Measurements from ENCODE around the gene EEF2K.
A peak's percentile ranks its signal among the peaks of the same experiment; 100 is the strongest.
"Not testable (repeated sequence)": the region's sequence is repeated elsewhere in the genome, so short reads cannot be mapped to it uniquely, and the experiment has no call there.

Gene EEF2K

DNA sequence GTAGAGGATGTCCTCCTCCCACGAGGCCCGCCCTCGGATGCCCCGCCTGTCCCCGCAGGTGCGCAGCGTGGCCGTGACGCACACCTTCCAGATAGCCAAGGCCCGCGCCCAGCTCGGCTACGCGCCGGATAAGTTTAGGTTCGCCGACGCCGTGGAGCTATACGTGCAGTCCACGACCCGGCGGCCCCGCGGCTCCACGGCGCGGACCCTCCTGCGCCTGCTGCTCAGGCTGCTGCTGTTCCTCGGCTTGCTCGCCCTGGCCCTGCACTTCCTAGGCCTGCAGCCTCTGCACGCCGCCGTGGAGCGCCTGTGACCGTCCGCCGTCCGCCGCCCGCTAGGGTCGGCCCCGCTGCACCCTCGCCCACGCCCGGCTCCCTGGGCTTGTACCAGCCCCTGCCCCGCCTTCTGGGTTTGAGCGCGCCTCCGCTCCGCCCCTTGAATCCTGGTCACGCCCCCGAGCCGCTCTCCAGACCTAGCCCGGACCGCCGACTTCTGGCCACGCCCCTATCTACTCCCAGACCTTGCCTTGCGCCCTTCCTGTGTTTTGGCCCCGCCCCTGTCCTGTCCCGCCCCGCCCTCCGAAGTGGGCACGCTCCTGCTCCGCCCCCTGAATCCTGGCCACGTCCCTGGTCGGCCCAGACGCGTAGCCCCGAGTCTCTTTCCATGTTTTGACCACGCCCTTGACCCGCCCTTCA, 15.8 kb upstream of the EEF2K start:
- Histone ChIP-seq H3K9ac (ENCODE audit: low read length) (peak overlapping the region; percentile 79), H3K4me1 (ENCODE audit: control insufficient read depth, insufficient read depth, low read length) (peaks cover 35% of the 10 kb centered on the region), H3K27me3 (replicated peaks; ENCODE audit: control insufficient read depth, insufficient read depth, low read length) (no peaks in the 10 kb centered on the region), H3K9me3 (ENCODE audit: control insufficient read depth, low read length) (no peaks in the 10 kb centered on the region), H3K4me3 (ENCODE audit: low read length) (peak overlapping the region; percentile 82), H3K36me3 (ENCODE audit: control insufficient read depth, insufficient read depth, low read length, severe bottlenecking) (no peaks in the 10 kb centered on the region)
- peak; percentile 100 for DNase-seq (ENCODE audit: low read depth)

DNA sequence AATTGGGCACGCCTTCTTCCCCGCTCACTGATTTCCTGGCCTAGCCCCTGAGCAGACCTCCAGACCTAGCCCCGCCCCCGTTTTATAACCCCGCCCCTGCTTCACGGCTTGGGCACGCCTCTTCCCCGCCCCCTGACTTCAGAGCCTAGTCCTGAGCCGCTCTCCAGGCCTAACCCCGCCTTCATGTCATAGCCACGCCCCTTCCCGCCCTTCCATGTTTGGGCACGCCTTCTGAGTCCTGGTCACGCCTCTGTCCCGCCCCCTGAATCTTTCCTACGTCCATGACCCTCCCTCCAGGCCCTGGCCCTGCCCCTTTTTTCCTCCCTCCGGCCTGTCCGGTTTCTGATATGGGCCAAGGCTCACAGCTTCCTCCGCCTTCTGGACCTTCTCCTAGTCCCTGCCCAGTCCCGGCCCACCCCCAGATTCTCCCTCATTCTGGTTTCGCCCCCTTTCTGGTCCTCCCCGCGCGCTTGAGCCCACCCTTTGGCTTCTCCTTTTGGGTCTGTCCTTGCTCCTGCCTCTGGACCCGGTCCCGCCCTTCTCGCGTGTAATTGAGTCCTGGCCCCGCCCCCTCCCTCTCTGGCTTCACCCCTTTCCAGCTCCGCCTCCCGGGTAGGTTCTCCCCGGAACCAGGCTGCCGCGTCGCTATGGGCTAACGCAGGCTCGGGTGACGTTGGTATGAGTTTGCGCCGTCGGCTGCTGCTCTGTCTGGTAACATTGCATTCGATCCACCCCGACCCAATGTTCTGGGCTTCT, 15.1 kb upstream of the EEF2K start:
- peak; percentile 100 for DNase-seq (ENCODE audit: low read depth)
- peaks cover 35% of the 10 kb centered on the region for H3K4me1 ChIP-seq (ENCODE audit: control insufficient read depth, insufficient read depth, low read length)
- H3K9me3 ChIP-seq (ENCODE audit: control insufficient read depth, low read length): no peaks in the 10 kb centered on the region
- no peaks in the 10 kb centered on the region for H3K36me3 ChIP-seq (ENCODE audit: control insufficient read depth, insufficient read depth, low read length, severe bottlenecking)
- peak overlapping the region; percentile 87 for H3K9ac ChIP-seq (ENCODE audit: low read length)
- H3K27me3 ChIP-seq (replicated peaks; ENCODE audit: control insufficient read depth, insufficient read depth, low read length): no peaks in the 10 kb centered on the region
- H3K4me3 ChIP-seq (ENCODE audit: low read length): peak overlapping the region; percentile 79

DNA sequence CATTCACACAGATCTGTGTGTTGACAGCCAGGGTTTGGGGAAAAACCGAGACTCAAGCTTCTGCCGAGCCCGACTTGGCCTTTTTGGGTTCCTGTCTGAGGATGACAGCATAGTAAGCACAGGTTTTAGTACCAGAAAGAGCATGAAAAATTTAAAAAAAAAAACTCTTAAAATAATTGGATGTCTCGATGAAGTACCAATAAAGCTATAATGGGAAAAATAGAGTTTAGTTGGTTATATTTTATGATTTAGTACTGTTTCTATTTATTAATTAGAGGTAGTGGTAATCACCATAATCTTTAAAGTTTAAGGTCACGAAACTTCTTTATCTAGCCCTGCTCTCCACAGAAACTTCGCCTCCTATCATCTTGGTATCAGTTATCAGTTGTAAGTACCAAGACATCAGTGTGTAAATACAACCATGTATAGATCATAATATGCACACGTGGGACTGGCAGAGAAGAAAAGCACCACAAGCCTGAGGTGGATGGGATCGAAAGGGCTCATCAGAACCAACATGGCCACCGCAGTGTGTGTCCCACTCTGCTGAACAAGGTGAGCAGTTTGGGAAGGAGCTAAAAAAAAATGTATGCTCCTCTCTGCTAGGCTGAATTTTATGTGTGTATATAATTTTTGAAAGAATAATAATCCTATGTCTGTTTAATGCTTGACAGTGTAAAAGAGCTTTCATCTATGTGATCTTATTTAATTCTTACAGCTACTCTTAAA, 14.4 kb upstream of the EEF2K start:
- Histone ChIP-seq H3K36me3 (ENCODE audit: control insufficient read depth, insufficient read depth, low read length, severe bottlenecking) (no peaks in the 10 kb centered on the region), H3K9ac (ENCODE audit: low read length) (peak overlapping the region; percentile 87), H3K27me3 (replicated peaks; ENCODE audit: control insufficient read depth, insufficient read depth, low read length) (no peaks in the 10 kb centered on the region), H3K9me3 (ENCODE audit: control insufficient read depth, low read length) (no peaks in the 10 kb centered on the region), H3K4me1 (ENCODE audit: control insufficient read depth, insufficient read depth, low read length) (peaks cover 35% of the 10 kb centered on the region), H3K4me3 (ENCODE audit: low read length) (peak overlapping the region; percentile 79)
- no peak for DNase-seq (ENCODE audit: low read depth)

DNA sequence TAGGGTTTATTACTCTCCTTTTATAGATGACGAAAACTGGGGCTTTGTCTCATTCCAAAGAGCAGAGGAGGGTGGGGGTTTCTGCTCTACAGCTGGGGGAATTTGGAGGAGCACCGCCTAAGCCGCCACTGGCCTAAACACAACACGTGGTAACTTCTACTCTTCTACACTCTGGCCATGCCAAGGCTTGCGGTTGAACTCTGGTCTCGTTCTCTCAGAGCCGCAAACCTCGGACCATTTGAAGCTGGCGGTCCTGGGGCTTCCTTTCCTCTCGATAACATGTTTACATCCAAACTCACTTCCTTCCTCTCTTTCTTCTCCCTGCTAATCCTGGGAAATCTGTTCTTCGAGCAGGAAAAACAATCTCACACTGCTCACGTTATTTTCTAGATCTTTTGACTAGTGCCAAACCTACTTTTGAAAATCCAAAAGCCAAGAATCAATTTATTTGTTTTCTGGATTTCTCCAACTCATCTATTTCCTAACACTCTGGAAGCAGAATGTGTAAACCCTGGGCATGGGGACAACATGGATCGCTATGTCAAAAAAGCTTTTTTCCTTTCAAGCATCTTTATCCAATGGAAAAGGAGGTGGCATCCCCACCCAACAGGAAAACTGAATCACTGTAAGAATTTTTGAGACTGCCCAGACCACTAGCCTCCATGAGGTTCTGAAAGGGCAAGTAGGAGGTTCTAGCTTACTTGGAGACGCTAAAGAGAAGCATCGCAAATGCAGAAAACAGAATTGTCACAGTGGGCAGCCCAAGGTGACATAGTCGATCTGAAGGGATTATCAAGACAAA, 13.6 kb upstream of the EEF2K start:
- Histone ChIP-seq H3K9ac (ENCODE audit: low read length) (peak overlapping the region; percentile 87), H3K4me3 (ENCODE audit: low read length) (peak overlapping the region; percentile 79), H3K27me3 (replicated peaks; ENCODE audit: control insufficient read depth, insufficient read depth, low read length) (no peaks in the 10 kb centered on the region), H3K36me3 (ENCODE audit: control insufficient read depth, insufficient read depth, low read length, severe bottlenecking) (no peaks in the 10 kb centered on the region), H3K9me3 (ENCODE audit: control insufficient read depth, low read length) (no peaks in the 10 kb centered on the region), H3K4me1 (ENCODE audit: control insufficient read depth, insufficient read depth, low read length) (peaks cover 35% of the 10 kb centered on the region)
- peak; percentile 97 for DNase-seq (ENCODE audit: low read depth)

DNA sequence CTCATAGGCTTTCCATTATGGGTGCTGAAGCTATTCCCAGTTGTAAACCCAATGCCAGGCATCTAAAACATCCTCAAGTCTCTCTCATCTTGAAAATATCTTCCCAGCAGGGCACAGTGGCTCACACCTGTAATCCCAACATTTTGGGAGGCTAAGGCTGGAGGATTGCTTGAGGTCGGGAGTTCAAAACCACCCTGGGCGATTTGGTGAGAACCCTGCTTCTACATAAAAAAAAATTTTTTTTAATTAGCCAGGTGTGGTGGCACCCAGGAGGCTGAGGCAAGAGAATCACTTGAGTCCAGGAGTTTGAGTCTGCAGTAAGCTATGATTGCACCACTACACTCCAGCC, 13.0 kb upstream of the EEF2K start:
- no peak for DNase-seq (ENCODE audit: low read depth)
- no peaks in the 10 kb centered on the region for H3K36me3 ChIP-seq (ENCODE audit: control insufficient read depth, insufficient read depth, low read length, severe bottlenecking)
- peak overlapping the region; percentile 79 for H3K4me3 ChIP-seq (ENCODE audit: low read length)

DNA sequence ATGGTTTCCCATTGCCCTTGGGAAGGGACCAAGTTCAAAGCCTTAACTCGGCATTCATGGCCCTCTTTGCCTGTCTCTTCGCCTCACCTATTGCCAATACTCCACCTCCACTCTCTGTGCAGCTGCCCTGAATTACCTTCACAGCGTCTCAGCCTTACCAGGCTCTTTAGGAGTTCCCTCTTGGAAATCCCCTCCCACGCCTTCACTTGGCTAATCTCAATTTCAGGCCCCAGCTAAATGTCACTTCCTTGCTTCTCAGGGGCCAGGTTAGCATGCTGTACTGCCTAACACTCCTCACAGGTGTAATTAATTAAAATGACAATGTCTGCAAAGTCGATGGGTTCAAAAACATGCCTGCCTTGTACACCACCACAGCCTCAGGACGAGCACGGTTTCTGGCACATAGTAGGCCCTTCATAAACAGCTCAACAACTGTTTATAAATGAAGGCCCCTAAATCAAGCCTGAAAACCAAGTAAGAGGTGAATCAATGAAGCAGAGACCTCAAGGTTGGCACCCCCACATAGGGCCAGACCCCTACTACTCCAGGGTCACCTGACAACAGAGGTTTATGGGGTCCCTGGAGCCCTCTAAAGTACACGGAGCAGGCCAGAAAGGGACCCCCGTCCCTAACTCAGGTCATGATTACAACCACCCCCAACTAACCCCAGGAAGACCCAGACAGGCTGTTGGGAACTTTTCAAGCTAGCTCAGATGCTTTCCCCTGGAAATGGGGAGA, 11.2 kb upstream of the EEF2K start:
- no peak overlapping the region for H3K9ac ChIP-seq (ENCODE audit: low read length)
- no peaks in the 10 kb centered on the region for H3K36me3 ChIP-seq (ENCODE audit: control insufficient read depth, insufficient read depth, low read length, severe bottlenecking)
- H3K4me3 ChIP-seq (ENCODE audit: low read length): no peak overlapping the region
- no peaks in the 10 kb centered on the region for H3K27me3 ChIP-seq (replicated peaks; ENCODE audit: control insufficient read depth, insufficient read depth, low read length)
- peaks cover 30% of the 10 kb centered on the region for H3K4me1 ChIP-seq (ENCODE audit: control insufficient read depth, insufficient read depth, low read length)
- no peaks in the 10 kb centered on the region for H3K9me3 ChIP-seq (ENCODE audit: control insufficient read depth, low read length)
- DNase-seq (ENCODE audit: low read depth): no peak

More for the DNA sequence above, 13.0 kb upstream of the EEF2K start:
- Histone ChIP-seq H3K4me1 (ENCODE audit: control insufficient read depth, insufficient read depth, low read length) (peaks cover 35% of the 10 kb centered on the region), H3K9me3 (ENCODE audit: control insufficient read depth, low read length) (no peaks in the 10 kb centered on the region), H3K9ac (ENCODE audit: low read length) (peak overlapping the region; percentile 87), H3K27me3 (replicated peaks; ENCODE audit: control insufficient read depth, insufficient read depth, low read length) (no peaks in the 10 kb centered on the region)

DNA sequence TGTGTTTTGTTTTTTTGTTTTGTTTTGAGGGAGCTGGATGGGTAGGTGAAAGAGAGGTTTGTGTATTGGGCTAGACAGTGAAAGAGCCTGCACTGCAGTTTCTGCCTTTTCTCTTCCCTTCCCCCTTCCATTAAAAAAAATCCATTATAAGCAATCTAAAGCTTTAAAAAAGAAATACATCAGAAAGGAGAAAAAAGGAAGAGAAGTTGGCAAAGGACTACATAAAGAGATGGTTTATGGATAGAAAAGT, 10.7 kb upstream of the EEF2K start:
- no peaks in the 10 kb centered on the region for H3K36me3 ChIP-seq (ENCODE audit: control insufficient read depth, insufficient read depth, low read length, severe bottlenecking)
- H3K4me3 ChIP-seq (ENCODE audit: low read length): no peak overlapping the region
- H3K9me3 ChIP-seq (ENCODE audit: control insufficient read depth, low read length): no peaks in the 10 kb centered on the region
- peaks cover 31% of the 10 kb centered on the region for H3K4me1 ChIP-seq (ENCODE audit: control insufficient read depth, insufficient read depth, low read length)
- H3K27me3 ChIP-seq (replicated peaks; ENCODE audit: control insufficient read depth, insufficient read depth, low read length): no peaks in the 10 kb centered on the region
- DNase-seq (ENCODE audit: low read depth): no peak
- no peak overlapping the region for H3K9ac ChIP-seq (ENCODE audit: low read length)

DNA sequence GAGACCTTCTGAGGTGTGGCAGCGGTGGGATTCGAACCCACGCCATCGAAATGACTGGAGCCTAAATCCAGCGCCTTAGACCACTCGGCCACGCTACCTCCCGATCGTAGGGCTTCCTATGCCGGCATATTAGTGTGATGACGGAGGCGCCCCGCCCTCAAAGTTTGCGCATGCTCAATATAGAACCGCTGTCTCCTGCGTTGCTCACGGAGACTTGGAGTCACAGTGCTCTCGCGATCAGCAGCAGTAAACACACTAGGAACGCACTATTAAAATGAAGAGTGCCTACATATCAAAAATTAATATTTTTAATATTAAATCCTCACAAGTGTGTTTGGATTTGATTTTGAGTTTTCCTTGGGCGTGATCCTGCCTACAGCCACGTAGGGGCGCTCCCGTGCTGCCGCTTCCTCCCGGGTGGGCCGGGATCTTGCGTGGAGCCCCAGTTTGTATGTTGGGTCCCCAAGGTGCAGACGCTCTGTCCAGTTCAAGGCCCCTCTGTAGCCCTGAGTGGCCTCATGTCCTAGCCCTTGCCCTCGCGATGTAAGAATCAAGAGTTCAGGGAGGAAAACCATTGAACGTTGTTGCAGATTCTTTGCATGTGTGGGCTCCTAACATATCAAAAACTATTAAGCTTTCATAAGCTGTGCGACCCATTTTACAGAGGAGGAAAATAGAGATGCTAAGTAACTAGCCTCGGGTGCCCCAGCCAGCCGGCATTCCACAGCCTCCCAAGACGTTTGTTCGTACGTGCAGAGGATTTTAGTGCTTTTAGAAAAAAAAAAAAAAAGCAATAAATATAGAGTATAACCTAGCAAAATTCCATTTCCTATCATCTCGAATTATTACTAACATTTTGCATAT, 10.2 kb upstream of the EEF2K start:
- Histone ChIP-seq H3K27me3 (replicated peaks; ENCODE audit: control insufficient read depth, insufficient read depth, low read length) (no peaks in the 10 kb centered on the region), H3K36me3 (ENCODE audit: control insufficient read depth, insufficient read depth, low read length, severe bottlenecking) (no peaks in the 10 kb centered on the region), H3K9ac (ENCODE audit: low read length) (peak overlapping the region; percentile 83), H3K9me3 (ENCODE audit: control insufficient read depth, low read length) (no peaks in the 10 kb centered on the region), H3K4me3 (ENCODE audit: low read length) (peak overlapping the region; percentile 82), H3K4me1 (ENCODE audit: control insufficient read depth, insufficient read depth, low read length) (peaks cover 31% of the 10 kb centered on the region)
- DNase-seq (ENCODE audit: low read depth): peak; percentile 92

DNA sequence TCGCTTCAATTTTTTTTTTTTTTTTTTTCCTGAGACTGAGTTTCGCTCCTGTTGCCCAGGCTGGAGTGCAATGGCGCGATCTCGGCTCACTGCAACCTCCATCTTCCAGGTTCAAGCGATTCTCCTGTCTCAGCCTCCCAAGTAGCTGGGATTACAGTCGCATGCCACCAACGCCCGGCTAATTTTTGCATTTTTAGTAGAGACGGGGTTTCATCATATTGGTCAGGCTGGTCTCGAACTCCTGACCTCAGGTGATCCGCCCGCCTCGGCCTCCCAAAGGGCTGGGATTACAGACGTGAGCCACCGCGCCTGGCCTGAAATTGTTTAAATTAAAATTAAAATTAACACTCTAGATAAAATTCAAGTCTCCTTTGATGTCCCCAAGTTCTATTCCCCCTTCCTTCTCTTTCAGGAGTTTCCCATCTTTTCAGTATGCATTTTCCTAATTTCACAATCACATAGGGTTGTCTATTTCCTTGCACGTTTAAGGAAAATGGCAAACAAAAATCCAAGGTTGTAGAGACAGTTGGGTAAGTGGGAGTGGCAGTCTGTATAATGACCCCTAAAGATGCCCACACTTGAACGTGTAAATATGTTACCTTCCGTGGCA, 9.4 kb upstream of the EEF2K start:
- H3K27me3 ChIP-seq (replicated peaks; ENCODE audit: control insufficient read depth, insufficient read depth, low read length); H3K36me3 ChIP-seq (ENCODE audit: control insufficient read depth, insufficient read depth, low read length, severe bottlenecking); H3K9me3 ChIP-seq (ENCODE audit: control insufficient read depth, low read length); DNase-seq (ENCODE audit: low read depth); H3K9ac ChIP-seq (ENCODE audit: low read length): not testable (repeated sequence)
- peak overlapping the region; percentile 82 for H3K4me3 ChIP-seq (ENCODE audit: low read length)
- H3K4me1 ChIP-seq (ENCODE audit: control insufficient read depth, insufficient read depth, low read length): peaks cover 27% of the 10 kb centered on the region

Data from adipocyte (in vitro differentiated cells).